HCEC 1CT (cell line): ENCODE results near the gene RPS6KA6.

ENCODE experiments used
- DNase-seq: peaks from one replicate; pipeline ENCODE4 v3.0.0-alpha.2; 2017

RPS6KA6 gene

GRCh38 chrX:84187533-84188319 is at the start of gene RPS6KA6:
Gene RPS6KA6, minus strand, starts transcription at chrX:84188199. Its CDS starts 300 bp downstream, at chrX:84187899.
- DNase-seq: peak; percentile 37

GRCh38 chrX:84224741-84225140 is 36.7 kb upstream of the RPS6KA6 start:
- no peak for DNase-seq

GRCh38 chrX:84223261-84223660 is 35.3 kb upstream of the RPS6KA6 start:
- no peak for DNase-seq

GRCh38 chrX:84221181-84221580 is 33.2 kb upstream of the RPS6KA6 start:
- no peak for DNase-seq

GRCh38 chrX:84219551-84219950 is 31.6 kb upstream of the RPS6KA6 start:
- peak; percentile 26 for DNase-seq

- DNase-seq: no peak
Observed at GRCh38 chrX:84218726-84219125, 30.7 kb upstream of the RPS6KA6 start.

- no peak for DNase-seq
Observed at GRCh38 chrX:84216881-84217280, 28.9 kb upstream of the RPS6KA6 start.

GRCh38 chrX:84216406-84216805 is 28.4 kb upstream of the RPS6KA6 start:
- DNase-seq: no peak

- DNase-seq: no peak
Observed at GRCh38 chrX:84205276-84205675, 17.3 kb upstream of the RPS6KA6 start.

- no peak for DNase-seq
Observed at GRCh38 chrX:84199688-84200087, 11.7 kb upstream of the RPS6KA6 start.

GRCh38 chrX:84197550-84197949 is 9.6 kb upstream of the RPS6KA6 start:
- DNase-seq: no peak

- DNase-seq: no peak
Observed at GRCh38 chrX:84192006-84192405, 4.0 kb upstream of the RPS6KA6 start.

- no peak for DNase-seq
Observed at GRCh38 chrX:84189125-84189524, 1.1 kb upstream of the RPS6KA6 start.

GRCh38 chrX:84188320-84188834 is 378 bp upstream of the RPS6KA6 start:
- DNase-seq: peak; percentile 44

GRCh38 chrX:84186603-84187532 is 1.1 kb downstream of the RPS6KA6 start:
- peak; percentile 32 for DNase-seq

- no peak for DNase-seq
Observed at GRCh38 chrX:84182516-84182915, 5.5 kb downstream of the RPS6KA6 start.

- no peak for DNase-seq
Observed at GRCh38 chrX:84175958-84176357, 12.0 kb downstream of the RPS6KA6 start.

- DNase-seq: no peak
Observed at GRCh38 chrX:84175274-84175673, 12.7 kb downstream of the RPS6KA6 start.

GRCh38 chrX:84174348-84174747 is 13.7 kb downstream of the RPS6KA6 start:
- no peak for DNase-seq

GRCh38 chrX:84170931-84171330 is 17.1 kb downstream of the RPS6KA6 start:
- no peak for DNase-seq

GRCh38 chrX:84168574-84168973 is 19.4 kb downstream of the RPS6KA6 start:
- peak; percentile 53 for DNase-seq

GRCh38 chrX:84168095-84168494 is 19.9 kb downstream of the RPS6KA6 start:
- DNase-seq: peak; percentile 71

GRCh38 chrX:84165711-84166110 is 22.3 kb downstream of the RPS6KA6 start:
- no peak for DNase-seq

- no peak for DNase-seq
Observed at GRCh38 chrX:84162401-84162800, 25.6 kb downstream of the RPS6KA6 start.
